Measurements from ENCODE around the gene BEST3. TPM values are rescaled to one million over a fixed set of nuclear protein-coding genes. Genes with fewer than 3 reads are reported as not detected.

The BEST3 gene
- total and polyA plus RNA-seq, 2 experiments from 2014 or later = not detected

GRCh38 chr12:69645031-69645430 is 54.1 kb downstream of the BEST3 start:
- H3K36me3 ChIP-seq (ENCODE audit: insufficient read depth) = no peaks in the 10 kb centered on the region
- H3K27ac Mint-ChIP-seq = no peak overlapping the region
- H3K79me2 ChIP-seq (replicated peaks; ENCODE audit: insufficient read depth) = no peaks in the 10 kb centered on the region
- peaks cover 4% of the 10 kb centered on the region for H3K27me3 Mint-ChIP-seq (ENCODE audit: insufficient read depth, low read depth, poor library complexity)
- no peak for DNase-seq (ENCODE audit: low spot score)
- TF ChIP-seq CTCF (conservative IDR thresholded peaks at IDR 0.05; ENCODE audit: low read depth in 2 of 2) = no peak
- TF ChIP-seq STAT1 (IDR thresholded peaks at IDR 0.05; ENCODE audit: unreplicated experiment) = no peak
- TF ChIP-seq CREB1 (CRISPR knock-in tag; IDR thresholded peaks at IDR 0.05; ENCODE audit: low read depth) = no peak
- TF ChIP-seq JUNB (IDR thresholded peaks at IDR 0.05; ENCODE audit: unreplicated experiment) = no peak
- no peak for TF ChIP-seq ZNF114 (CRISPR knock-in tag; IDR thresholded peaks at IDR 0.05)
- TF ChIP-seq EZH2 (IDR thresholded peaks at IDR 0.05; ENCODE audit: low read depth, unreplicated experiment) = no peak
- no peak for TF ChIP-seq POLR2AphosphoS5 (IDR thresholded peaks at IDR 0.05; ENCODE audit: low read depth)
- no peak for TF ChIP-seq ETS1 (IDR thresholded peaks at IDR 0.05)
- TF ChIP-seq ZNF331 (CRISPR knock-in tag; IDR thresholded peaks at IDR 0.05; ENCODE audit: low read depth) = no peak
- no peak for TF ChIP-seq REST (IDR thresholded peaks at IDR 0.05; ENCODE audit: unreplicated experiment)
- TF ChIP-seq EZH2phosphoT487 (IDR thresholded peaks at IDR 0.05; ENCODE audit: unreplicated experiment) = no peak
- TF ChIP-seq ZNF462 (CRISPR knock-in tag; IDR thresholded peaks at IDR 0.05) = no peak
- TF ChIP-seq NANOG (IDR thresholded peaks at IDR 0.05; ENCODE audit: borderline replicate concordance) = no peak
- H3K27me3 ChIP-seq (ENCODE audit: insufficient read depth) = no peaks in the 10 kb centered on the region
- no peak overlapping the region for H3K4me2 ChIP-seq
- ATAC-seq = no peak
- no peaks in the 10 kb centered on the region for H3F3A ChIP-seq (replicated peaks; ENCODE audit: low read depth)
- no peak overlapping the region for H3K4me3 Mint-ChIP-seq
- no peak overlapping the region for H3K27ac ChIP-seq (ENCODE audit: low read depth)
- H3K4me1 Mint-ChIP-seq = no peaks in the 10 kb centered on the region
- H3K9me2 ChIP-seq (ENCODE audit: insufficient read depth) = no peaks in the 10 kb centered on the region
- H3K9me3 Mint-ChIP-seq = no peaks in the 10 kb centered on the region
- no peak overlapping the region for H3K4me3 ChIP-seq
- H3K4me1 ChIP-seq (ENCODE audit: insufficient read depth) = no peaks in the 10 kb centered on the region
- H4K20me1 ChIP-seq (replicated peaks; ENCODE audit: insufficient read depth) = no peaks in the 10 kb centered on the region
- no peak overlapping the region for H2AFZ ChIP-seq
- no peaks in the 10 kb centered on the region for H3K36me3 Mint-ChIP-seq (ENCODE audit: low read depth)

Data from GM23338 (cell line).